Measurements from ENCODE around the gene GMEB1.
"Not testable (repeated sequence)": the region's sequence is repeated elsewhere in the genome, so short reads cannot be mapped to it uniquely, and the experiment has no call there.

GMEB1 gene

GRCh38 chr1:28675924-28676257 is 7.3 kb downstream of the GMEB1 start:
- DNase-seq = no peak

- no peak for DNase-seq
Measured at GRCh38 chr1:28680151-28680550, 11.6 kb downstream of the GMEB1 start.

GRCh38 chr1:28682840-28683239 is 14.3 kb downstream of the GMEB1 start:
- DNase-seq = no peak

DNA sequence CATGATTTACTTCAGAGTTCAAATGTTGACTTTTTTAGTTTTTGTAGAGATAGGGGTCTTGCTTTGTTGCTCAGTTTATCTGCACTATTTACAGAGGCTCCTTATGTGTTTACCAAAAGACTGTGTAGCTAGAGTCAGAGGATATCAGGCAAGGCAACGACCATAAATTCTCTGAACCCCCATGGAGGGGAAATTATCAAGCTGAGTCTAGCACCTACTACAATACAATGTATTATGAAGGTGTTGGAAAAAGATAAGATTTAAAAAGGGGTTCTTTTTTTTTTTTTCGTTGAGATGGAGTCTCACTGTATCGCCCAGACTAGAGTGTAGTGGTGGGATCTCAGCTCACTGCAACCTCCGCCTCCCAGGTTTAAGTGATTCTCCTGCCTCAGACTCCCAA is 16.4 kb downstream of the GMEB1 start:
- no peak for DNase-seq

DNA sequence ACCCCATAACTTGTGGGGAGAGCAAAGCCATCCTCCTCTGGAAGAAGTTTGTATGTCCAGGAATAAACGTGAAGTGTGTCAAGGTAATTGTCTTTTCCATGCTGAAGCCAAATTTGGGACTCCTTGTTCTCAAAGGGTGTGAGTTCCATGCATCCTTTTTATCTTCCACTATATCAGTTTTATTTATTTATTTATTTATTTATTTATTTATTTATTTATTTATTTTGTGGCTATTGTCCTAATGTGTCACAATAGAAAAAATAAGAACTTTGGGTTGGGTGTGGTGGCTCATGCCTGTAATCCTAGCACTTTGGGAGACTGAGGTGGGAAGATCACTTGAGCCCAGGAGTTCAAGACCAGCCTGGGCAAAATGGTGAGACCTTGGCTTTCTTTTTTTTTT is 23.0 kb downstream of the GMEB1 start:
- DNase-seq = not testable (repeated sequence)

DNA sequence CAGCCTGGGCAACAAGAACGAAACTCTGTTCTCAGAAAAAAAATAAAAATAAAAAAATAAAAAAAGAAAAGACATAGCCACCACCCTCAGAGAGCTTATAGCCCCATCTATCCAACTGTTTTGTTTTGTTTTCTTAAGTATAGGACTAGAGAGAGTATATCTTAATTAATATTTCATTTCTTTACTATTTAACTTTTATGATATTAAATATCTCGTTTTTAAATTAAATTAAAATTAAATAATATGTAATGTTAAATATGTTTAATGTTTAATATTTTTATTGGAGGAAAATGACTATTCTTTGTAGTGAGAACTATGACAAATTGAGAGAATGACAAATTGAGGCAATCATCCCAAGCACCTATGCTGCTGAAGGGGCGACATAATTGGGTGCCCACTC is 35.0 kb downstream of the GMEB1 start:
- no peak for DNase-seq

GRCh38 chr1:28716336-28716735 is 47.8 kb downstream of the GMEB1 start:
- DNase-seq = no peak

DNA sequence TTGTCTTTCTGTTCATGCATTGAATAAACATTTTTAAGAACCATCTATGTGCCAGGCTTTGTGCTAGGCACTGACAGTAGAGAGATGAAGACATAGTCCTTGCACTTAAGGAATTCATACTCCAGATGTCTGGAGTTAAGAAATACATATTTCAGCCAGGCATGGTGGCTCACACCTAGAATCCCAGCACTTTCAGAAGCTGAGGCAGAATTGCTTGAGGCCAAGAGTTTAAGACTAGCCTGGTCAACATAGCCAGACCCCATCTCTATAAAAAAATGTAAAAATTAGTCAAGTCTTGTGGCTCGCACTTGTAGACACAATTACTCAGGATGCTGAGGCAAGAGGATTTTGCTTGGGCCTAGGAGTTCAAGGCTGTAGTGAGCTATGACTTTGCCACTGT is 49.6 kb downstream of the GMEB1 start:
- DNase-seq = no peak

DNA sequence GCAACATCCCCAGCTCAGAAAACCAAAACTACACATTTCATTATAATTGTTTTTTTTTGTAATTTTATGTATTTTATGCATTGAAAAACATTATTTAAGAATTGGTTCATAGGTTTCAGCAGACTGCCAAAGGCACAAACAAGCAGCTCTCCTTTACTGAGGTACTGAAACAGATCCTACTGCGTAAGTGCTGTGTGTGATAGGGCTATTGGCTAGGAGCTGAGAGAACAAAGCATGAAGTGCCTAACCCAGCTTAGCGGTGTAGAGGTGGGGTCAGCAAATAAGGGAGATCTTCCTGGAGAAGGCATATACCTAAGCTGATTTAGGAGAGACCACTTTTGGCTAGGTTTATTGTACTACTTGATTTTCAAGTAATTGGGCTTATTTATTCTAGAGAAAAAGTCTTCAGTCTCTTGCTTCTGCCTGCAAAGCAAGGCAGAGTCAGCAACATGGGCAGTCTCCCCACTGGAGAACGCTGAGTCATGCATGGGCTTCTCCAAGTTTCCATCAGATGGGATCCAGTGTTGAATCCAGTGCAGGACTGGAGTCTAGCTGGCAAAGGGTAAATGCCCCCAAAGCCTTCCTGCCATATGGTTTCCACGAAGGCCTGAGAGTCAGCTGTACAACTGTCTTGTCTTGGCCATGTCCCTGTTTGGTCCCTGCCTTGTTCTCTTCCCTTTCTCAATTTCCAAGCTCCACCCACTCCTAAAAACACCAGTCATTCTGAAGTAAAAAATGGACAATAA is 50.2 kb downstream of the GMEB1 start:
- no peak for DNase-seq

DNA sequence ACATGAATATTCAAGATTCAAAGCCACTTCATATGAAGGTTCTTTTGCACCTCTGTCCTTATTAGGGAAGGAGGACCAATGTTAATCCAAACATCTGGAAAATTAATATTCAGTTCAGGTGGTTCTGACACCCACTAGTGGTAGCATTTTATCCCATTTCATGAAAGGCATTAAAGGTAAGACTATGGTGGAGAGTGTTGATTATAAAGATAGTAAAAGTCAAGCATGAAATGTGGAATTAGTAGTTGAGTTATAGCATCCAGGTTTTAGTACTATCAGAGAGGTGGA is 50.7 kb downstream of the GMEB1 start:
- DNase-seq = no peak

- DNase-seq = no peak
Measured at GRCh38 chr1:28720376-28720775, 51.8 kb downstream of the GMEB1 start.

DNA sequence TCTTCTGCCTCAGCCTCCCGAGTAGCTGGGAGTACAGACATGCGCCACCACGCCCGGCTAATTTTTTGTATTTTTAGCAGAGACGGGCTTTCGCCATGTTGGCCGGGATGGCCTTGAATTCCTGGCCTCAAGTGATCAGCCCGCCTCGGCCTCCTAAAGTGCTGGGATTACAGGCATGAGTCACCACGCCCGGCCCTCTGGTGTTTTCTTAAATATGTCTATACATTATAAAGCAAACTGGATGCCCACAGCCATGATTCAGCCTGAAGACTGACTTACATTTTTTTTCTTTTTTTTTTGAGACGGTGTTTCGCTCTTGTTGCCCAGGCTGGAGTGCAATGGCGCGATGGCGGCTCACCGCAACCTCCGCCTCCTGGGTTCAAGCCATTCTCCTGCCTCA is 53.3 kb downstream of the GMEB1 start:
- DNase-seq = not testable (repeated sequence)

DNA sequence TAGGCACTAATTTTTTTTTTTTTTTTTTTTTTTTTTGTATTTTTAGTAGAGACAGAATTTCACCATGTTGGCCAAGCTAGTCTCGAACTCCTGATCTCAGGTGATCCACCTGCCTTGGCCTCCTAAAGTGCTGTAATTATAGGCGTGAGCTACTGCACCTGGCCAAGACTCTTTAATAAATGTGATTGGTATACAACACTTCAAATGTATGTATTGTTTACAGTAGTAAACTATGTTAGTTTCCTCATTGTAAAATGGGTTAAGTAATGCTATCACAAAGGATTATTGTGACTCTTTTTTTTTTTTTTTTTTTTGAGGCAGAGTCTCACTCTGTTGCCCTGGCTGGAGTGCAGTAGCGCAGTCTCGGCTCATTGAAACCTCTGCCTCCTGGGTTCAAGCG is 56.8 kb downstream of the GMEB1 start:
- DNase-seq = not testable (repeated sequence)

DNA sequence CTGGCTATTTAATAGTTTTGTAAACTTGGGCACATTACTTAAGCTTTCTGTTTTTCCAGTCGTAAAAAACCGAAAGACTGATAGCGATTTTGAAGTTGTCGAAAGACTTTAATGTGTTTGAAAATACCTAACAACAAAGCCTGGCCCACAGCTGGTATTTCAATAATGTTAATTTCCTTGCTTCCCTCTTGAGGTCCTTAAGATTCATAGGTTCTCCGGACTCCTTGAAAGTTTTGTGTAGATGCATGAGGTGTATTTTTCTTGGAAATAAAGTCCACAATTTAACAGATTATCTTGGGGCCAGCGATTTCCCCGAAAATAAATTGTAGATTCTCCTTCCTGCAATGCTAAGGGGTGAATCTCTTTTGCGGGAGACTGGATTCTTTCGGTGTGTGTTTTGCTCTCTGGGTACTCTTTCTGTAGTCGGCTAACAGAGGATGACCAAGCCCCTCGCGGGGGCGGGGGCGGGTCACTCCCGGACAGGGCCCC is 67.4 kb downstream of the GMEB1 start:
- no peak for DNase-seq

GRCh38 chr1:28736450-28737306 is 68.1 kb downstream of the GMEB1 start, which contains the start of gene YTHDF2:
Gene YTHDF2, plus strand, starts transcription at chr1:28736940. Its CDS starts 181 bp downstream, at chr1:28737121.
- peak; percentile 71 for DNase-seq

- peak; percentile 2 for DNase-seq
Measured at GRCh38 chr1:28737307-28738132, 68.9 kb downstream of the GMEB1 start.

- DNase-seq = no peak
Measured at GRCh38 chr1:28740118-28740517, 71.5 kb downstream of the GMEB1 start.

DNA sequence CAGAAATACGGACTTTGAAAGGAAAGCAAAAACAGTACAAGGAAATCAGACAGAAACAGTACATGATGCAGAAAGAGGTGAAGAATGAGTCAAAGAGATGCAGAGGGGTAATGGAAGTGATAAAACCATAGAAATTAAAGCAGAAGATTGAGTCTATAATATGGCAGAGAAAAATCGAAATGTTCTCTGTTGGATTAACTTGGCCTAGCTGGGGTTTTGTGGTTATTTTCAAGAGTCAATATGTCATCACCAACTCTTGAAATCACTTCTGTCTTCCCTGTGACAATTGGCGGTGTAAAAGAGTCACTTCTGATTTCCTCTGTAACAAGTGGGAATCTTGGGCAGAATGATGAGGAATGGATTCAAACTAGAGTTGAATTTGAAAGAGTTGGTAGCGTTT is 75.6 kb downstream of the GMEB1 start:
- DNase-seq = no peak

- DNase-seq = no peak
Measured at GRCh38 chr1:28745653-28746173, 77.1 kb downstream of the GMEB1 start.

DNA sequence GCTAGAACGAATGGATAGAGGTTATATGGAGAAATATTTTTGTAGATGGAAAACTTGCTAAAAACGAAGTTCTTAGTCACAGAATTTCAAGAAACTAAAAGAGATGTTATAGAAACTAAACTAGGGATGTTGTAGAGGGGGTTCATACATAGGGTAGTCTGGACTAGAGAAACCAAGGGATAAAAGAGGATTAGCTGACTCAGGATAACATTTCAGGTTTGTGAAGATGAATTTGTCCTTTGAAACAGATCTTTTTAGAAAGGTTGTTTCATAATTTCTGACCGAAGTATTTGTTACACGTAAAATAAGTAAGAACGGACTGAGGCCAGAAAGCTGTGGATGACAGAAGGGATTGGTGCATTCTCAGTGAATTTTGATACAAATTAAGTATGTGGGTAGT is 81.7 kb downstream of the GMEB1 start:
- no peak for DNase-seq

DNA sequence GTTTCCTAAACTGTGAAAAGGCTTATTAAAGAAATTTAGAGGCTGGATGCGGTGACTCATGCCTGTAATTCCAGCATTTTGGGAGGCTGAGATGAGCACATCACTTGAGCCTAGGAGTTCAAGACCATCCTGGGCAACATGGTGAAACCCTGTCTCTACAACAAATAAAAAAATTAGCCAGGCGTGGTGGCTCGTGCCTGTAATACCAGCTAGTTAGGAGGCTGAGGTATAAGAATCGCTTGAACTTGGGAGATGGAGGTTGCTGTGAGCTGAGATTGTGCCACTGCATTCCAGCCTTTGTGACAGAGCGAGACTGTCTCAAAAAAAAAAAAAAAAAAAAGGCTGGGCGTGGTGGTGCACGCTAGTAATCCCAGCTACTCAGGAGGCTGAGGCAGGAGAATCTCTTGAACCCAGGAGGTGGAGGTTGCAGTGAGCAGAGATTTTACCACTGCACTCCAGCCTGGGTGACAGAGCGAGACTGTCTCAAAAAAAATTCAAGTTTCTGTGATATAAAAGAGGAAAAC is 82.2 kb downstream of the GMEB1 start:
- not testable (repeated sequence) for DNase-seq

GRCh38 chr1:28751315-28752060 is 82.9 kb downstream of the GMEB1 start:
- no peak for DNase-seq
